Stimulated activated CD4-positive, alpha-beta T cell treated with anti-CD3 and anti-CD28 coated beads, Interleukin-12 subunit alpha, Interleukin-12 subunit beta, amount 100 ng/mL, for 24 hours (primary cell): ENCODE results near the gene ATP6V0A4.
"Not testable (repeated sequence)": the region's sequence is repeated elsewhere in the genome, so short reads cannot be mapped to it uniquely, and the experiment has no call there.

Source experiments
- DNase-seq, 2 experiments: peaks; one replicate each; pipeline ENCODE4 v3.0.0-alpha.2; 2020; ENCODE audit warnings: low read depth in 2 of 2

Gene ATP6V0A4

GRCh38 chr7:138804618-138805017 is 6.6 kb upstream of the ATP6V0A4 start:
- DNase-seq: no peak

DNA sequence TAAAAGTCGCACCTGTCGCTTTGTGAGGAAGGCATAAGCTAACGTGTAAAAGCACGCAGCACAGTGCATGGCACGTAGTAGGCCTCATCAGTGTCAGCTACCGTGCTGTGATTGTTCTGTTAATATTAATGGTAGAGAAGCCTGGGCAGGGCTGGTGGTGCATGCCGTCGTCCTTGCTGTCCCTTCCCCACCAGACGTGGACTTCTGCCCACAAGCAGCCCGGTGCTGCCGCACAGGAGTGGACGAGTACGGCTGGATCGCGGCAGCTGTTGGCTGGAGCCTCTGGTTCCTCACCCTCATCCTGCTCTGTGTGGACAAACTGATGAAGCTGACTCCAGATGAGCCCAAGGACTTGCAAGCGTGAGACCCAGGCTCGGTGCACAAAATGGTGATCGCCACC is 4.7 kb upstream of the ATP6V0A4 start:
- DNase-seq: no peak

DNA sequence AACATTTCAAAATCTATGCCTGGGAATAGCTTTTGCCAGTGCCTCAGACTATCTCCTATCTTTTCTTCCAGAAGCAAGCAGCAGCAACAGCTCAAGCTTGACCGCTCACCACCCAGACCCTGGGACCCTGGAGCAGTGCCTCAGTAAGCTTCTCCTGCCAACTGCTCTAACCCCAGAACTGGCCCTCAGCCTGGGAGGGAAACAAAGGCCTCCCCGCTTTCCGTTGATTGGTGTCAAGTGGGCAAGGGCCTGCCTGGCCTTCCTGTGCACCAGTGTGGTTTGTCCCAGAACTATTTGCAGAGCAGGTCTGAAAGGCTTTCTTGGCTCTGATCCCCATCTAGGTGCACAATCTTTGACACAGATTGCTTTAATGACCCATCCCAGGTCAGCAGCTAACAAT is 3.3 kb upstream of the ATP6V0A4 start:
- no peak for DNase-seq

GRCh38 chr7:138799336-138800000 is 1.5 kb upstream of the ATP6V0A4 start:
- no peak for DNase-seq

DNA sequence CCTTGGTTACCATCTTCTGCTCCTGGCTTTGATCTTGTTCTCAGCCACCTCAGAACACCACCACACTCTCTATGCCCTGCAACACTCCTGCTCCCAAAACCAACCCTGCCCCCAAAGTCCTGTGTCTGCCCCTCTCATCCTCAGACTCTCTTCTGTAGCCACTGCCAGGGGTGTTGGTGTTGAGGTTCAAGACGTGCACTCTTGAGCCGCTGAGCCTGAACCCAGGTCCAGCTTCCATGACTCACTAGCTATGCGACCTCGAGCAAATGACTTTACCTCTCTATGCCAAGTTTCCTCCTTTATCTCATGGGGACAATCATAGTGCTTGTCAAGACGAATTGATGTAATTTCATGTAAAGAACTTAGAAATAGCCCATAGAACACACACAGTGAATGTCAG is 840 bp upstream of the ATP6V0A4 start:
- DNase-seq: no peak

DNA sequence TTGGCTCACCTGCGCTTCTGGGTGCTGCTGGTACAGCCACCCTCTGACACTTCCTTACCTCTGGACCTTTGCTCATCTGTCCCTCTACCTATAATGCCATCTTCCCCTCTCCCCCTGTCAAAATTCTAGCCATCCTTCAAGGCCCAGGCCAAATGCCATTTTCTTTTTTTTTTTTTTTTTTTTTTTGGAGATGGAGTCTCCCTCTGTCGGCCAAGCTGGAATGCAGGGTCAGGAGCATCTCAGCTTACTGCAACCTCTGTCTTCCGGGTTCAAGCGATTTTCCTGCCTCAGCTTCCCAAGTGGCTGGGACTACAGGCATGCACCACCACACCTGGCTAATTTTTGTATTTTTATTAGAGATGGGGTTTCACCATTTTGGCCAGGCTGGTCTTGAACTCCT is 950 bp downstream of the ATP6V0A4 start:
- DNase-seq: not testable (repeated sequence)

GRCh38 chr7:138796038-138796615 is 1.9 kb downstream of the ATP6V0A4 start:
- DNase-seq: no peak

DNA sequence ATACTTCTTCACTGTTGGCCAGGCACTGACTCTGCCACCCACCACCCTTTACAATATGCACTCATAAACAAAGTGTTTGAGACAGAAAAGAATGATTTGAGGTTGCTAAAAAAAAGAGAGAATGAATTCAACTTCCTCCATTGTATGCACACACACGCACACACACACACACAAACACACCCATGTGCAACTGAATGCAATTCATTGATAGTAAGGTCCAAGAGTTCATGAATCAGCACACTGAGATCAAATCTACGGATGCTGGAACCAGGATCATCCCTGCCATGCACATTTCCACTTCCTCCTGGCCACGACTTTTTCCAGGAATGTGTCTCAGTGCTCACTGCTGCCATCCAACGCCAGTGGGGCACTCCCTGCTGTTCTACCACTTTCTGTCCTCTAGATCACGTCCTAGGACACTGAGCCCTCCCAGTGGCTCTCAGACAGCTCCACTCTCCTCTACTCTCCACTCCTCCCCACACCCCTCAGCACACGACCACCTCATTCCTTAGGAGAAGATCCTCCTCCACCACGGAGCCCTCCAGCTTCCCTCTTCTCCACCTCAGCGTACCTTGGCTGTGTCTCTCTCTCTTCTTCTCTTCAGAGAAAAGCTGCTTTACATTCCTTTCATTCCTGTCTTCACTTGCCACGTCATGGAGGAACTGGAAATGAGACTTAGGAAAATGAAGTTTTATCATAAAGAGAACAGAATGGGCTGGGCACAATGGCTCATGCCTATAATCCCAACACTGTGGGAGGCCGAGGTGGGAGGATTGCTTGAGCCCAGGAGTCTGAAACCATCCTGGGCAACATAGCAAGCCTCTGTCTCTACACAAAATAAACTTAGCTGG is 12.2 kb downstream of the ATP6V0A4 start:
- DNase-seq: no peak

- DNase-seq: no peak
These were observed 13.3 kb downstream of the ATP6V0A4 start for GRCh38 chr7:138784692-138785091.

- DNase-seq: no peak
These were observed 17.0 kb downstream of the ATP6V0A4 start for GRCh38 chr7:138781004-138781403.

GRCh38 chr7:138776166-138776833 is 21.7 kb downstream of the ATP6V0A4 start:
- DNase-seq: no peak

DNA sequence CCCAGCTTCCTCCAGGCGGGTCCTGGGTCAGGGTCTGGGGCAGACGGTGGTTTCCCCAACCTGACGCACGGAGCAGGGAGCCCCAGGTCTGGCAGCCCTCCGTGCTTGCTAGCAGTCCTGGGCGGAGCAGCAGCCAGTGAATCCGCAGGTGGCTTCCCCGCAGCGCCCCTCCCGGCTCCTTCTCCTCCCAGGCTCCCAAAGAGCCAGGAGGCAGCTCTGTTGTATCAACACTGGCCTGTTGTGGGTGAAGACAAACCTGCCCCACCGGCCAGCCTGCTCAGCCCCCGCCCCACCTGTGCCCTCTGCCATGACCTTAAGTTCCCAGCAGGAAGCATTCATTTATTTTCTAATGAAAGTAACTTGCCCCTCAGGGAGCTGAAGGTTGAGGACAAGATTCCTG is 24.2 kb downstream of the ATP6V0A4 start:
- no peak for DNase-seq

GRCh38 chr7:138773176-138773575 is 24.8 kb downstream of the ATP6V0A4 start:
- DNase-seq: no peak

DNA sequence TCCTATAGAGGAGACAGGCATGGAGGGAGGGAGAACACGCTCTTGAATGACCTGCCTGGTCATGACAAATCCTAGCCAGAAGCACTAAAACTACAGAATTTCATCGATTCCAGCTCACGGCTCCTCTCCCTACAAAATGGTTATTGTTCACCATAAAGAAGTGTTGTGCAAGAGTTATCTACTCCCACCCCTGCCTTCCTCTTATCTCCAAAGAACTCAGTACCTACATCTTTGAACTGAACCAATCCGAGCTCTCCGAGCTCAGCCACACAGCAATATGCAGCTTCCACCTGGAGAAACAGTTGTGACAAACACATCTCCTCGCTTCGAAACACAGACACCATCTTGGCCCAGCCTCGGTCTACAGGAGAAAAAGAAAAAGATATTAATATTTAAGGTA is 27.1 kb downstream of the ATP6V0A4 start:
- DNase-seq: no peak

GRCh38 chr7:138768241-138768640 is 29.8 kb downstream of the ATP6V0A4 start:
- DNase-seq: no peak

GRCh38 chr7:138756591-138757242 is 41.3 kb downstream of the ATP6V0A4 start:
- DNase-seq: no peak

DNA sequence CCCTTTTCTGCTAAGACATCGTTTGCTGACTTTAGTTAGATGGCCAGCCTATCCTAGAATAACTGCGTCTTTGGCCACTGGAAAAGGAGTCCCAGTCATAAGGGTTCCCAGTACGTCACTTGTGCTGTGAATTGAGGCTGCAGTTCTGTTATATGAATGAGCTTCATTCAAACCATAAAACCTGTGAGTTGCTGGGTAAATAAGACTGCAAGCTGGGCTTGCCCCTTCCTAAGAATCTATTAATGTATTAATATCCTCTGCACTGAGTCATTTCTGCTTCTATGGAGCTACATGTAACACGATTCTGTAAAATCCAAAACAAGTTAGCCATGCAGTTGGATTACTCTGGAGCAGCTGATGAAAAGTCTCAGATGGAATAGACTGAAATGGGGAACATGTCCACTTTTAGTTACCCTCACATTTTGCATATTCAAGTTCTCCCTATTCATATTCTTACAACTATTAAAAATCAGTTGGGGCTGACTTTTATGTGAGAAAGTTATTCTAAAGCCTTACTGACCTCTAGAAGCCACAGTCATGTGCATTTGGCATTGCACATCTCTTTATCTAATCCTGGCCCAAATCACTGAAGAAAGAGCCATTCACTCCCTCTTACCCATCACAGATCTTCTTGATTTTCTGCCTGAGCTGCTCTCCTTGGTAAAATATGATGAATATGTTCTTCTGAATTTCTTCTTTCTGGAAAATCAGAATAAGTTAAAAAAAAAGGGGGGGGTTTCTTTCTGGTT is 42.0 kb downstream of the ATP6V0A4 start:
- DNase-seq: no peak

GRCh38 chr7:138755331-138755747 is 42.7 kb downstream of the ATP6V0A4 start:
- DNase-seq: no peak

- no peak for DNase-seq
These were observed 44.4 kb downstream of the ATP6V0A4 start for GRCh38 chr7:138753610-138754009.

DNA sequence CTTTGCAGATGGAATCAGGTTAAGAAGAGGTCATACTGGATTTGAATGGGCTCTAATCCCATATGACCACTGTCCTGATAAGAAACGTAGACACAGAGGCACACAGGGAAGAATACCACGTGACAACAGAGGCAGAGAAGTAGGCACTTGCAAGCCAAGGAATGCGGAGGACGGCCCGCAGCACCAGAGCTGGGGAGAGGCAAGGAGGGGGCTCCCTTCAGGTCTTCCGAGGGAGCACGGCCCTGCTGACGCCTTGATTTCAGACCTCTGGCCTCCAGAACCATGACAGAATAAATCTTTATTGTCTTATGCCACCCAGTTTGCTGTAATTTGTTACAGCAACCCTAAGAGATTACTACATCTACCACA is 44.9 kb downstream of the ATP6V0A4 start:
- no peak for DNase-seq

- DNase-seq: peak; percentile 70 to 75
These were observed 45.4 kb downstream of the ATP6V0A4 start for GRCh38 chr7:138752518-138753149.
